Ascending aorta (tissue), 2 donors: ENCODE measurements around the gene FHAD1. TPM values are rescaled to one million over a fixed set of nuclear protein-coding genes. Genes with fewer than 3 reads are reported as not detected.

ENCODE experiments used
- DNase-seq, 2 donors: peaks; one replicate each; pipeline ENCODE4 v3.0.0-alpha.2; 2019; ENCODE audit warnings: low spot score in 2 of 2
- H3K27ac ChIP-seq, 2 donors: fragments of 200-600 bp; sonication (generic); one replicate each; pipeline ENCODE4 v1.5.1; 2016 to 2017; ENCODE audit warnings: mild to moderate bottlenecking in 1 of 2
- H3K27me3 ChIP-seq: fragments of 200-600 bp; sonication (generic); one replicate; pipeline ENCODE4 v1.5.1; 2017
- H3K36me3 ChIP-seq, 2 donors: fragments of 200-600 bp; sonication (generic); one replicate each; pipeline ENCODE4 v1.5.1; 2016
- H3K4me1 ChIP-seq, 2 donors: fragments of 200-600 bp; sonication (generic); one replicate each; pipeline ENCODE4 v1.5.1; 2016 to 2017; ENCODE audit warnings: mild to moderate bottlenecking in 1 of 2
- H3K4me3 ChIP-seq, 2 donors: fragments of 200-600 bp; sonication (generic); one replicate each; pipeline ENCODE4 v1.5.1; 2016 to 2017; ENCODE audit warnings: mild to moderate bottlenecking in 1 of 2
- H3K9me3 ChIP-seq, 2 donors: fragments of 200-600 bp; sonication (generic); one replicate each; pipeline ENCODE4 v1.5.1; 2016
- intact Hi-C: fragments of 100-400 bp; cut with DNase I; formaldehyde crosslinking; loops from one replicate; pipeline ENCODE4 v1.15.1; 2023
- total RNA-seq: library from RNA; depleted of rRNA; stranded (reverse); fragments of >200 nt; gene quantifications from one replicate; pipeline ENCODE4 v1.1.0, GENCODE V29; 2016
- TF ChIP-seq, protein P1 (sequence below), 3 experiments: fragments of 200-600 bp in 2 of 3; fragments of 450-650 bp in 1 of 3; sonication (generic) in 2 of 3; IDR thresholded peaks; one replicate each; pipeline ENCODE4 v1.5.1; 2016 to 2019; ENCODE audit warnings: antibody characterized with exemption in 3 of 3, mild to moderate bottlenecking in 1 of 3, moderate library complexity in 1 of 3

FHAD1 gene
- total RNA-seq, 1 donor from 2014 or later = not detected

DNA sequence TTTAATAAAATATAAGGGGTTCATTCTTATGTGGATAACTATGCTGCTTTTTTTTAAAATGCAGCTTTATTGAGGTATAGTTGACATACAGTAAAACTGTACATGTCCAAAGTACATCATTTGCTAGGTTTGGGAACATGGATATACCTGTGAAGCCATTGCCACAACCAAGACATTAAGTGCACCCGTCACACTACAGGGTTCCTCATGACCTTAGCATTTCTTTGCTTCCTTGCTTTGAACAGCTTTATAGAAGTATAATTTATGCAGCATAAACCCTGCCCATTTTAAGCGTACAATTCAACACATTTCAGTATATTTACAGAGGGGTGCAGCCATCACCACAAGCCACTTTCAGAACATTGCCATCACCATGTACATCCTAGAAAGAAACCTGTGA, 26.3 kb downstream of the FHAD1 start:
- intact Hi-C loops = no loop called here
- no peaks in the 10 kb centered on the region for H3K36me3 ChIP-seq
- no peak overlapping the region for H3K27ac ChIP-seq
- no peaks in the 10 kb centered on the region for H3K27me3 ChIP-seq
- no peaks in the 10 kb centered on the region for H3K4me1 ChIP-seq
- H3K9me3 ChIP-seq = no peaks in the 10 kb centered on the region
- no peak for DNase-seq
- TF ChIP-seq, protein P1, sequence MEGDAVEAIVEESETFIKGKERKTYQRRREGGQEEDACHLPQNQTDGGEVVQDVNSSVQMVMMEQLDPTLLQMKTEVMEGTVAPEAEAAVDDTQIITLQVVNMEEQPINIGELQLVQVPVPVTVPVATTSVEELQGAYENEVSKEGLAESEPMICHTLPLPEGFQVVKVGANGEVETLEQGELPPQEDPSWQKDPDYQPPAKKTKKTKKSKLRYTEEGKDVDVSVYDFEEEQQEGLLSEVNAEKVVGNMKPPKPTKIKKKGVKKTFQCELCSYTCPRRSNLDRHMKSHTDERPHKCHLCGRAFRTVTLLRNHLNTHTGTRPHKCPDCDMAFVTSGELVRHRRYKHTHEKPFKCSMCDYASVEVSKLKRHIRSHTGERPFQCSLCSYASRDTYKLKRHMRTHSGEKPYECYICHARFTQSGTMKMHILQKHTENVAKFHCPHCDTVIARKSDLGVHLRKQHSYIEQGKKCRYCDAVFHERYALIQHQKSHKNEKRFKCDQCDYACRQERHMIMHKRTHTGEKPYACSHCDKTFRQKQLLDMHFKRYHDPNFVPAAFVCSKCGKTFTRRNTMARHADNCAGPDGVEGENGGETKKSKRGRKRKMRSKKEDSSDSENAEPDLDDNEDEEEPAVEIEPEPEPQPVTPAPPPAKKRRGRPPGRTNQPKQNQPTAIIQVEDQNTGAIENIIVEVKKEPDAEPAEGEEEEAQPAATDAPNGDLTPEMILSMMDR (IDR thresholded peaks at IDR 0.05) = no peak
- H3K4me3 ChIP-seq = no peak overlapping the region

DNA sequence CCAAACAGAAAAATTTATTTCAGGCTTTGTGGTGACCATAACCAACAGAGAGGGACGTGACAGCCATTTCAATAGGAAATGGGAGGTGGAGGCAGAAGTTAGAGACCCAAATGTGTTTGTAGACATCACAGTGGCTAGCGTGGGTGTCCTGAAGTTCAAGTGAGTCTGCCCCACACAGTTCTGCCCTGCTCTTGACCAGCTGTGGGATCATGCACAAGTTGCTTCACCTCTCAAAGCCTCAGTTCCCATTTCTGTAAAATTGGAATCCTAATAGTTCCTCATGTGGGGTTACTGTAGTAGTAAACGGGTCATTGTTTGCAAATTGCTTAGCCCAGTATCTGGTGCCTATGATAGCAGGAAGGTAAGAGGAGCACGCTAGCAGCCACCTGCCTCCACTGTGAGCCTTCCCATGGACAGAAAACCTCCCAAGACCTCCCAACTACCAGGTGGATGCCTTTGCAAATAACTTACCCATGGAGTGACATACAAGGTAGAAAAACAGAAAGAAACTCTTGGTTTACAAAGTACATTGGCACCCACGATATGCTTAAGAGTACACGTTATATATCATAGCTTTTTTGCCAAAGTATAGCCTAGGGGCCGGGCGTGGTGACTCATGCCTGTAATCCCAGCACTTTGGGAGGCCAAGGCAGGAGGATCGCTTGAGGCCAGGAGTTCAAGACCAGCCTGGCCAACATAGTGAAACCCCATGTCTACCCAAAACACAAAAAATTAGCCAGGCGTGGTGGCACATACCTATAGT, 29.1 kb downstream of the FHAD1 start:
- no peak overlapping the region for H3K4me3 ChIP-seq
- no peaks in the 10 kb centered on the region for H3K27me3 ChIP-seq
- H3K27ac ChIP-seq = no peak overlapping the region
- no peak for DNase-seq
- no peaks in the 10 kb centered on the region for H3K4me1 ChIP-seq
- H3K9me3 ChIP-seq = no peaks in the 10 kb centered on the region
- H3K36me3 ChIP-seq = no peaks in the 10 kb centered on the region
- TF ChIP-seq, protein P1 (IDR thresholded peaks at IDR 0.05) = no peak
- intact Hi-C loops = no loop called here

DNA sequence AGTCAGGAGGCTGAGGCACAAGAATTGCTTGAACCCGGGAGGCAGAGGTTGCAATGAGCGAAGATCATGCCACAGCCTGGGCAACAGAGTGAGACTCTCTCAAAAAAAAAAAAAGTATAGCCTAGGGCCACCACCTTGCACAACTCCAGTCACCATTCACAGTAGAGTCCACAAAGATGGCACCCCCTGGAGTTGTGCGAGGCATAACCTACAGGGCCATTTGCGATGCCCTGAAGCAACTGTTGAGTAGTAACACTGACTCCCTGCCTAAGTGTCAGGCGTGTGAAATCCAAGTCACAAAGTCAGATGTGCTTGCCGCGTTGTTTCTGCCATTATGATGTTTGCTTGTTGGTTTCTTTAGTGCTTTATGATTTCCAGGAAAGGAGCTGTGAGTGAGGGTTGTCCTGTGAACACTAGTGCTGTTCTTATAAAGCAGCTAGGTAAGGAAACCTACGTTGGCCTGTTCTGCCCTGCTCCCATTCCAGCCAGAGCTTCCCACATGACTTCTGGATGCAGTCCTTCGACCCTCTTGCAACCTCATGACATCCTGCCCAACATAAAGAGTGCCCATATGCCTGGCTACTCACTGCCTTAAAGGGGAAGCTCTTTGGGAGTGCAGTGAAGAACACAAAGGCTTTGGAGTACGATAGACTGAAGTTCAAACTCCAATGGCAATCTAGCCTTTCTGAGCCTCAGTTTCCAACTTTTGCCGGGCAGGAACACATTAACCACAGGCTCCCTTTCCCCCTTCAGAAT, 29.8 kb downstream of the FHAD1 start:
- no peaks in the 10 kb centered on the region for H3K9me3 ChIP-seq
- H3K4me3 ChIP-seq = no peak overlapping the region
- TF ChIP-seq, protein P1 (IDR thresholded peaks at IDR 0.05) = no peak
- no peaks in the 10 kb centered on the region for H3K4me1 ChIP-seq
- no peaks in the 10 kb centered on the region for H3K27me3 ChIP-seq
- DNase-seq = no peak
- intact Hi-C loops = no loop called here
- no peaks in the 10 kb centered on the region for H3K36me3 ChIP-seq
- no peak overlapping the region for H3K27ac ChIP-seq

DNA sequence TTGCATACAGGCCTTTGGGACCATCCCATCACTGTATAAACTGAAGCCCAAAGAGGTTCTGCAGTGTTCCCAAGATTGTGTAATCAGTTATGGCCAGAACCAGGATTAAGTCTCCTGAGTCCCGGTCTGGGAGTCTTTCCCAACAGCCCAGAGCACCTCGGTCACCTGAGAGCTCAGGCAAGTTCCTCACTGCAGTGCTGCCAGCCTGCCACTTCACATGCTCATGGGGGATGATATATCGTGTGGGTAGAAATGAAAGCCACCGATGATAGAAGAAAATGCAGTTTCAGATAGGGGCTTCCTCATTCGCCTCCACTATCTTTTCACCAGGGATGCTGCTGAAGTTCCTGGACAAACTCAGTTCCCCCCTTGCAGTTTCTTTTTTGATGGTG, 30.4 kb downstream of the FHAD1 start:
- no peak overlapping the region for H3K4me3 ChIP-seq
- H3K27me3 ChIP-seq = no peaks in the 10 kb centered on the region
- TF ChIP-seq, protein P1 (IDR thresholded peaks at IDR 0.05) = no peak
- H3K9me3 ChIP-seq = no peaks in the 10 kb centered on the region
- DNase-seq = no peak
- H3K27ac ChIP-seq = no peak overlapping the region
- intact Hi-C loops = no loop called here
- no peaks in the 10 kb centered on the region for H3K36me3 ChIP-seq
- H3K4me1 ChIP-seq = no peaks in the 10 kb centered on the region

DNA sequence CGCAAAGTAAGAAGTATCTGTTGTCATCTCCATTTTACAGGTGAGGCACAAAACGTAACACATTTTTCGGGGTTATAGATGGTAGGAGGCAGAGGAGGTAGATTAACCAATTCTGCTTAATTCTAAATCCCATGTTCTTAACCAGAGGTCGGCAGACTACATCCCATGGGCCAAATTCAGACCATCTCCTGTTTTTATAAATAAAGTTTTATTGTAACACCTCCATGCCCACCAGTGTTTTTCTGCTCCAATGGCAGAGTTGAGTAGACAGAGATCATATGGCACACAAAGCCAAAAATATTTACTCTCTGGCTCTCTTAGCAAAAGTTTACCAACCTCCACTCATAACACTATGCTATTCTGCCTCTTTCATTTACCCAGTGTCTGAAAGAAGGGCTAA, 30.9 kb downstream of the FHAD1 start:
- intact Hi-C loops = no loop called here
- H3K27me3 ChIP-seq = no peaks in the 10 kb centered on the region

More for the DNA sequence above, 30.9 kb downstream of the FHAD1 start:
- H3K4me1 ChIP-seq = no peaks in the 10 kb centered on the region
- no peaks in the 10 kb centered on the region for H3K9me3 ChIP-seq
- H3K36me3 ChIP-seq = no peaks in the 10 kb centered on the region
- no peak overlapping the region for H3K27ac ChIP-seq
- no peak for DNase-seq
- TF ChIP-seq, protein P1 (IDR thresholded peaks at IDR 0.05) = no peak
- H3K4me3 ChIP-seq = no peak overlapping the region
